Hepatocyte (in vitro differentiated cells): ENCODE data around the gene ADAMTS12. TPM values are rescaled to one million over a fixed set of nuclear protein-coding genes. Genes with fewer than 3 reads are reported as not detected.

Experiments
- DNase-seq: peaks from one replicate; pipeline ENCODE4 v3.0.0-alpha.2; 2016; ENCODE audit warnings: low spot score
- H2AFZ ChIP-seq: fragments of 200-600 bp; sonication (generic); 2 replicates; pipeline ENCODE4 v1.6.0; 2016; ENCODE audit warnings: antibody characterized with exemption, mild to moderate bottlenecking
- H3K27ac ChIP-seq: fragments of 200-600 bp; sonication (generic); 2 replicates; pipeline ENCODE4 v1.5.1; 2016; ENCODE audit warnings: mild to moderate bottlenecking
- H3K27me3 ChIP-seq: fragments of 200-600 bp; sonication (generic); 2 replicates; pipeline ENCODE4 v1.6.1; 2016
- H3K36me3 ChIP-seq: fragments of 200-600 bp; sonication (generic); replicated peaks from 2 replicates; pipeline ENCODE4 v1.5.1; 2016; ENCODE audit warnings: low read depth; ENCODE audit not compliant: insufficient read depth
- H3K4me1 ChIP-seq: fragments of 200-600 bp; sonication (generic); 2 replicates; pipeline ENCODE4 v1.5.1; 2016; ENCODE audit warnings: mild to moderate bottlenecking, moderate library complexity; ENCODE audit not compliant: insufficient read depth
- H3K4me2 ChIP-seq: fragments of 200-600 bp; sonication (generic); 2 replicates; pipeline ENCODE4 v1.6.0; 2016
- H3K4me3 ChIP-seq: fragments of 200-600 bp; sonication (generic); 2 replicates; pipeline ENCODE4 v1.5.1; 2016; ENCODE audit warnings: mild to moderate bottlenecking
- H3K79me2 ChIP-seq: fragments of 200-600 bp; sonication (generic); 2 replicates; pipeline ENCODE4 v1.6.0; 2017; ENCODE audit warnings: mild to moderate bottlenecking
- H3K9me2 ChIP-seq: fragments of 200-600 bp; sonication (generic); replicated peaks from 2 replicates; pipeline ENCODE4 v1.6.0; 2017; ENCODE audit warnings: mild to moderate bottlenecking; ENCODE audit not compliant: insufficient read depth
- H3K9me3 ChIP-seq: fragments of 200-600 bp; sonication (generic); 2 replicates; pipeline ENCODE4 v1.5.1; 2016; ENCODE audit warnings: low read depth, mild to moderate bottlenecking
- H4K20me1 ChIP-seq: fragments of 200-600 bp; sonication (generic); 2 replicates; pipeline ENCODE4 v1.6.0; 2016; ENCODE audit warnings: mild to moderate bottlenecking; ENCODE audit not compliant: insufficient read depth, poor library complexity, severe bottlenecking
- CTCF ChIP-seq: fragments of 200-600 bp; sonication (generic); IDR thresholded peaks from 2 replicates; pipeline ENCODE4 v1.5.1; 2016; ENCODE audit warnings: antibody characterized with exemption, mild to moderate bottlenecking; ENCODE audit not compliant: poor library complexity
- EZH2 ChIP-seq: fragments of 200-600 bp; sonication (generic); IDR thresholded peaks from 2 replicates; pipeline ENCODE4 v1.6.1; 2016; ENCODE audit warnings: antibody characterized with exemption, mild to moderate bottlenecking, borderline replicate concordance
- EZH2phosphoT487 ChIP-seq: fragments of 200-600 bp; sonication (generic); IDR thresholded peaks from one replicate; pipeline ENCODE4 v1.6.1; 2018; ENCODE audit warnings: antibody characterized with exemption, mild to moderate bottlenecking, low read depth, moderate library complexity; ENCODE audit not compliant: unreplicated experiment, severe bottlenecking
- WGBS: methylation state at CpG from one replicate; pipeline ENCODE4 v1.1.6; 2016; ENCODE audit warnings: low lambda C conversion rate; ENCODE audit errors: missing lambda C conversion rate; 5-methylcytosine and 5-hydroxymethylcytosine counted together
- polyA plus RNA-seq: library from polyadenylated mRNA; unstranded; fragments of >200 nt; fragmentation: Nextera tagmentation; extraction: Ambion mirVana; gene quantifications from 2 replicates; pipeline ENCODE4 v1.2.1, GENCODE V29; 2016
- total RNA-seq: library from RNA; depleted of rRNA; stranded (reverse); fragments of >200 nt; gene quantifications from 2 replicates; pipeline ENCODE4 v1.2.3, GENCODE V29; 2014

The ADAMTS12 gene
- total and polyA plus RNA-seq, 2 experiments from 2014 or later: 3.2 to 8.9 TPM

GRCh38 chr5:33776151-33776660 is 115.6 kb downstream of the ADAMTS12 start:
- H3K4me2 ChIP-seq: no peak overlapping the region
- no peak for DNase-seq
- no peaks in the 10 kb centered on the region for H3K79me2 ChIP-seq
- H3K4me3 ChIP-seq: no peak overlapping the region
- no peak overlapping the region for H3K27ac ChIP-seq
- H4K20me1 ChIP-seq: no peaks in the 10 kb centered on the region
- H2AFZ ChIP-seq: no peak overlapping the region
- no peaks in the 10 kb centered on the region for H3K4me1 ChIP-seq
- H3K36me3 ChIP-seq: no peaks in the 10 kb centered on the region
- no peaks in the 10 kb centered on the region for H3K9me2 ChIP-seq
- WGBS: 94% methylated on average over 2 of the region's 2 CpGs
- H3K27me3 ChIP-seq: no peaks in the 10 kb centered on the region
- no peaks in the 10 kb centered on the region for H3K9me3 ChIP-seq
- no peak for TF ChIP-seq EZH2phosphoT487
- TF ChIP-seq EZH2: no peak
- no peak for TF ChIP-seq CTCF

GRCh38 chr5:33774341-33774740 is 117.4 kb downstream of the ADAMTS12 start:
- H3K4me1 ChIP-seq: no peaks in the 10 kb centered on the region
- no peaks in the 10 kb centered on the region for H4K20me1 ChIP-seq
- no peaks in the 10 kb centered on the region for H3K36me3 ChIP-seq
- H3K9me3 ChIP-seq: no peaks in the 10 kb centered on the region
- TF ChIP-seq CTCF (no peak), EZH2phosphoT487 (no peak), EZH2 (no peak)
- WGBS: 92% methylated on average over 1 of the region's 1 CpG
- no peaks in the 10 kb centered on the region for H3K79me2 ChIP-seq
- H3K4me2 ChIP-seq: no peak overlapping the region
- no peaks in the 10 kb centered on the region for H3K27me3 ChIP-seq
- DNase-seq: no peak
- no peak overlapping the region for H2AFZ ChIP-seq
- H3K27ac ChIP-seq: no peak overlapping the region
- H3K9me2 ChIP-seq: no peaks in the 10 kb centered on the region
- no peak overlapping the region for H3K4me3 ChIP-seq

- TF ChIP-seq EZH2 (no peak), EZH2phosphoT487 (no peak)
- Histone ChIP-seq H3K27ac (no peak overlapping the region), H3K36me3 (no peaks in the 10 kb centered on the region), H3K4me2 (no peak overlapping the region), H3K4me1 (no peaks in the 10 kb centered on the region), H4K20me1 (no peaks in the 10 kb centered on the region), H2AFZ (no peak overlapping the region), H3K9me2 (no peaks in the 10 kb centered on the region), H3K4me3 (no peak overlapping the region), H3K27me3 (no peaks in the 10 kb centered on the region), H3K79me2 (no peaks in the 10 kb centered on the region), H3K9me3 (no peaks in the 10 kb centered on the region)
- DNase-seq: no peak
- 22% methylated on average over 2 of the region's 2 CpGs for WGBS
Measured at GRCh38 chr5:33772380-33772897, 119.4 kb downstream of the ADAMTS12 start.

- H3K4me3 ChIP-seq: no peak overlapping the region
- no peaks in the 10 kb centered on the region for H3K9me2 ChIP-seq
- H3K27ac ChIP-seq: no peak overlapping the region
- no peaks in the 10 kb centered on the region for H3K27me3 ChIP-seq
- no peaks in the 10 kb centered on the region for H3K36me3 ChIP-seq
- H3K4me2 ChIP-seq: no peak overlapping the region
- H4K20me1 ChIP-seq: no peaks in the 10 kb centered on the region
- no peaks in the 10 kb centered on the region for H3K79me2 ChIP-seq
- no peak overlapping the region for H2AFZ ChIP-seq
- DNase-seq: no peak
- H3K4me1 ChIP-seq: no peaks in the 10 kb centered on the region
- WGBS: 90% methylated on average over 1 of the region's 1 CpG
- TF ChIP-seq CTCF (no peak), EZH2 (no peak), EZH2phosphoT487 (no peak)
- no peaks in the 10 kb centered on the region for H3K9me3 ChIP-seq
Measured at GRCh38 chr5:33769968-33770367, 121.8 kb downstream of the ADAMTS12 start.
